HEK293T (cell line): ENCODE measurements around the gene GSTK1.

Experiments
- ARNT ChIP-seq: fragments of 450-650 bp; IDR thresholded peaks from 2 replicates; pipeline ENCODE4 v1.6.1; 2017; ENCODE audit warnings: mild to moderate bottlenecking
- BHLHE40 ChIP-seq: fragments of 450-650 bp; IDR thresholded peaks from 2 replicates; pipeline ENCODE4 v1.6.1; 2016; ENCODE audit warnings: mild to moderate bottlenecking, moderate library complexity, borderline replicate concordance
- ELF4 ChIP-seq: fragments of 450-650 bp; IDR thresholded peaks from 2 replicates; pipeline ENCODE4 v1.6.1; 2017; ENCODE audit warnings: antibody characterized with exemption
- L3MBTL2 ChIP-seq: fragments of 450-650 bp; conservative IDR thresholded peaks from 2 replicates; pipeline ENCODE4 v1.6.1; 2016; ENCODE audit warnings: mild to moderate bottlenecking
- SP1 ChIP-seq: fragments of 450-650 bp; IDR thresholded peaks from 2 replicates; pipeline ENCODE4 v1.6.1; 2017

GRCh38 chr7:143216151-143216550 lies 47.1 kb upstream of the GSTK1 start:
- TF ChIP-seq ELF4 (no peak), BHLHE40 (no peak), ARNT (no peak), SP1 (no peak), L3MBTL2 (no peak)
